CD14-positive monocyte (primary cell): ENCODE measurements around the gene GPC5. TPM values are rescaled to one million over a fixed set of nuclear protein-coding genes. Genes with fewer than 3 reads are reported as not detected.

ENCODE experiments used
- DNase-seq, 3 donors: peaks; one replicate each; pipeline ENCODE4 v3.0.0-alpha.2; 2011 to 2022
- H2AFZ ChIP-seq: 2 replicates; pipeline ENCODE4 v1.6.0; 2012; ENCODE audit warnings: mild to moderate bottlenecking, low read depth, low read length, inconsistent platforms; ENCODE audit not compliant: insufficient read depth, poor library complexity, severe bottlenecking
- H3K27ac ChIP-seq, 2 donors: 1 replicate in 1 of 2; 2 replicates in 1 of 2; pipeline ENCODE4 v1.5.1; 2012 to 2013; ENCODE audit warnings: low read length in 2 of 2, control low read depth in 1 of 2, inconsistent platforms in 1 of 2, low read depth in 1 of 2, mild to moderate bottlenecking in 1 of 2
- H3K27me3 ChIP-seq, 2 donors: one replicate each; pipeline versions ENCODE4 v1.6.0 to v1.6.1; 2011 to 2013; ENCODE audit warnings: low read length in 2 of 2; ENCODE audit not compliant: control insufficient read depth in 2 of 2, insufficient read depth in 2 of 2
- H3K36me3 ChIP-seq, 2 donors: replicated peaks in 1 of 2; 1 replicate in 1 of 2; 2 replicates in 1 of 2; pipeline versions ENCODE4 v1.5.1 to v1.6.1; 2012 to 2013; ENCODE audit warnings: low read length in 2 of 2, control low read depth in 1 of 2, inconsistent platforms in 1 of 2, mild to moderate bottlenecking in 1 of 2; ENCODE audit not compliant: insufficient read depth in 2 of 2, control insufficient read depth in 1 of 2
- H3K4me1 ChIP-seq, 2 donors: 1 replicate in 1 of 2; 2 replicates in 1 of 2; pipeline versions ENCODE4 v1.5.1 to v1.6.1; 2012 to 2013; ENCODE audit warnings: low read length in 2 of 2, control low read depth in 1 of 2, inconsistent platforms in 1 of 2, mild to moderate bottlenecking in 1 of 2, moderate library complexity in 1 of 2; ENCODE audit not compliant: insufficient read depth in 2 of 2, control insufficient read depth in 1 of 2
- H3K4me2 ChIP-seq: replicated peaks from 2 replicates; pipeline ENCODE3; 2012; ENCODE audit warnings: low read length, moderate library complexity, mild to moderate bottlenecking; ENCODE audit not compliant: poor library complexity, severe bottlenecking; ENCODE audit errors: extremely low read depth
- H3K4me3 ChIP-seq, 3 experiments: fragments of 200-600 bp in 1 of 3; sonication (generic) in 1 of 3; replicated peaks in 1 of 3; 1 replicate in 2 of 3; 2 replicates in 1 of 3; pipeline ENCODE4 v1.5.1; 2011 to 2013; ENCODE audit warnings: low read length in 3 of 3, mild to moderate bottlenecking in 3 of 3, control low read depth in 2 of 3, low read depth in 2 of 3, inconsistent platforms in 1 of 3, moderate library complexity in 1 of 3
- H3K79me2 ChIP-seq: 2 replicates; pipeline ENCODE4 v1.6.0; 2012; ENCODE audit warnings: mild to moderate bottlenecking, control low read depth, inconsistent platforms, low read length, moderate library complexity; ENCODE audit not compliant: insufficient read depth
- H3K9ac ChIP-seq: 2 replicates; pipeline ENCODE4 v1.6.0; 2017; ENCODE audit warnings: low read length, mild to moderate bottlenecking; ENCODE audit not compliant: insufficient read depth, poor library complexity, severe bottlenecking
- H3K9me3 ChIP-seq, 2 donors: replicated peaks in 1 of 2; 1 replicate in 1 of 2; 2 replicates in 1 of 2; pipeline versions ENCODE4 v1.5.1 to v1.6.1; 2012 to 2013; ENCODE audit warnings: low read length in 2 of 2, control low read depth in 1 of 2; ENCODE audit not compliant: control insufficient read depth in 1 of 2, insufficient read depth in 1 of 2
- H4K20me1 ChIP-seq: 2 replicates; pipeline ENCODE4 v1.6.0; 2012; ENCODE audit warnings: mild to moderate bottlenecking, low read length, control low read depth, moderate library complexity; ENCODE audit not compliant: insufficient read depth
- H3K27ac Mint-ChIP-seq, 7 donors: one replicate each; pipeline ENCODE4 v1.8.0; 2020; ENCODE audit warnings: mild to moderate bottlenecking in 7 of 7, mixed read lengths in 7 of 7, moderate library complexity in 6 of 7, inconsistent platforms in 2 of 7
- H3K27me3 Mint-ChIP-seq, 3 donors: one replicate each; pipeline ENCODE4 v1.8.0; 2021 to 2022; ENCODE audit warnings: low read depth in 3 of 3, mild to moderate bottlenecking in 3 of 3, mixed read lengths in 3 of 3, moderate library complexity in 3 of 3, inconsistent platforms in 1 of 3
- H3K36me3 Mint-ChIP-seq, 2 donors: one replicate each; pipeline ENCODE4 v1.8.0; 2020; ENCODE audit warnings: mixed read lengths in 2 of 2, inconsistent platforms in 1 of 2, mild to moderate bottlenecking in 1 of 2
- H3K4me1 Mint-ChIP-seq: one replicate; pipeline ENCODE4 v1.8.0; 2020; ENCODE audit warnings: mild to moderate bottlenecking, mixed read lengths
- H3K4me3 Mint-ChIP-seq, 2 donors: one replicate each; pipeline ENCODE4 v1.8.0; 2020; ENCODE audit warnings: mild to moderate bottlenecking in 2 of 2, mixed read lengths in 2 of 2, moderate library complexity in 1 of 2
- H3K9me3 Mint-ChIP-seq, 7 donors: one replicate each; pipeline ENCODE4 v1.8.0; 2020 to 2022; ENCODE audit warnings: mixed read lengths in 7 of 7, mild to moderate bottlenecking in 6 of 7, moderate library complexity in 6 of 7, inconsistent platforms in 2 of 7
- WGBS: methylation state at CpG from one replicate; pipeline ENCODE4 v1.1.5; 2013; ENCODE audit warnings: missing lambda C conversion rate; ENCODE audit not compliant: insufficient coverage; 5-methylcytosine and 5-hydroxymethylcytosine counted together
- intact Hi-C, 2 donors: fragments of 100-400 bp; cut with micrococcal nuclease; formaldehyde crosslinking; loops; one replicate each; pipeline versions ENCODE4 v1.15.0 to v1.15.1; 2023
- polyA plus RNA-seq, 3 donors: library from polyadenylated mRNA; depleted of rRNA in 1 of 3; unstranded in 2 of 3; stranded (reverse) in 1 of 3; fragments of 300-500 nt in 2 of 3; fragments of >200 nt in 1 of 3; fragmentation: Illumina TruSeq in 2 of 3; gene quantifications; 1 replicate in 2 of 3; 2 replicates in 1 of 3; pipeline ENCODE4 v1.2.3, GENCODE V29; 2012 to 2021
- TF ChIP-seq, protein P1 (sequence below): fragments of 200-600 bp; IDR thresholded peaks from one replicate; pipeline ENCODE4 v1.8.0; 2022; ENCODE audit warnings: antibody characterized with exemption, mild to moderate bottlenecking

Gene GPC5
- polyA plus RNA-seq, 3 donors = not detected

DNA sequence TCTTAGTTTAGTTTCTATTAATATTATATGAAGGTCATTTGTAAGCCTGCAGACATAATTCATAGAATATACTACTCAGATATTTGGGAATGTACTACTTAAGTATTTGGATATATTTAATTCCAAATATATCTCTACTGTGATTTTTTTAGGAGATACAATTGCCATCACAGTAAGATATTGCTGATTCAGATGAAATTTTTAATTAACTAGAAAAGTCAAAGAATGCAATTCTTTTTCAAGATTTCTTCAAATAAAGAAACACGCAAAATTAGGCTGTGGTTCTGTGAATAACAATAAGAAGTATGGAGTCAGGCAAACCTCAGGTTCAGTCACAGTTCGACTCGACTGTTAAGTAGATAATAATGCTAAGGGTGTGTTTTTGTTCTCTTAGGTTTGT is 1277.8 kb downstream of the GPC5 start:
- Histone ChIP-seq H3K9me3 (peaks cover 5 to 6% of the 10 kb centered on the region in 2 donors), H3K36me3 (no peaks in the 10 kb centered on the region), H2AFZ (no peak overlapping the region), H3K27me3 (no peaks in the 10 kb centered on the region), H3K9ac (no peak overlapping the region), H3K79me2 (no peaks in the 10 kb centered on the region), H3K27ac (no peak overlapping the region), H3K4me3 (no peak overlapping the region), H3K4me1 (no peaks in the 10 kb centered on the region), H3K4me2 (no peak overlapping the region), H4K20me1 (no peaks in the 10 kb centered on the region)
- Mint-ChIP-seq H3K9me3 (peaks cover 2 to 14% (median 6%) of the 10 kb centered on the region in 7 donors), H3K4me1 (no peaks in the 10 kb centered on the region), H3K27ac (no peak overlapping the region), H3K4me3 (no peak overlapping the region), H3K36me3 (no peaks in the 10 kb centered on the region), H3K27me3 (no peaks in the 10 kb centered on the region)
- intact Hi-C loops = no loop called here
- no CpG with 5 or more reads among the region's 3 CpGs for WGBS
- no peak for DNase-seq
- TF ChIP-seq, protein P1, sequence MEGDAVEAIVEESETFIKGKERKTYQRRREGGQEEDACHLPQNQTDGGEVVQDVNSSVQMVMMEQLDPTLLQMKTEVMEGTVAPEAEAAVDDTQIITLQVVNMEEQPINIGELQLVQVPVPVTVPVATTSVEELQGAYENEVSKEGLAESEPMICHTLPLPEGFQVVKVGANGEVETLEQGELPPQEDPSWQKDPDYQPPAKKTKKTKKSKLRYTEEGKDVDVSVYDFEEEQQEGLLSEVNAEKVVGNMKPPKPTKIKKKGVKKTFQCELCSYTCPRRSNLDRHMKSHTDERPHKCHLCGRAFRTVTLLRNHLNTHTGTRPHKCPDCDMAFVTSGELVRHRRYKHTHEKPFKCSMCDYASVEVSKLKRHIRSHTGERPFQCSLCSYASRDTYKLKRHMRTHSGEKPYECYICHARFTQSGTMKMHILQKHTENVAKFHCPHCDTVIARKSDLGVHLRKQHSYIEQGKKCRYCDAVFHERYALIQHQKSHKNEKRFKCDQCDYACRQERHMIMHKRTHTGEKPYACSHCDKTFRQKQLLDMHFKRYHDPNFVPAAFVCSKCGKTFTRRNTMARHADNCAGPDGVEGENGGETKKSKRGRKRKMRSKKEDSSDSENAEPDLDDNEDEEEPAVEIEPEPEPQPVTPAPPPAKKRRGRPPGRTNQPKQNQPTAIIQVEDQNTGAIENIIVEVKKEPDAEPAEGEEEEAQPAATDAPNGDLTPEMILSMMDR = no peak

DNA sequence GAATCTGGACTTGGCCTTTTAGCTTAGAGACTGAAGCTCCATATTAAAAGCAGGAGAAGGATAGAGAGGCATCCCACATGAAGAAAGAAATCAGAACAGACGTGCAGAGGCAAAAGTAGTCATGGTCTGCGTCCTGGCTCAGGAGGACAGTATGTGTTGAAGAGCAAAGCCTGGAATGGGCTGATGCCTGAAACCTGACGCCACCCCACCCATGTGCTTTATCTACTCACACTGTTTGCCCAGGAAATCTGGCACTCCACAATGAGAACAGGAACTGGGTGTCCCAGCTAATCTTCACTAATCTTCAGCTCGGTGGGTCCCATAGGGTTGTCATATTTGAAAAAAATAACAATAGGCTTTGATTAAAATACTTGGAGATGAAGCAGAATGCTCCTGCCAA is 1279.2 kb downstream of the GPC5 start:
- no peak overlapping the region for H3K4me3 Mint-ChIP-seq

More for the DNA sequence above, 1279.2 kb downstream of the GPC5 start:
- Mint-ChIP-seq H3K4me1 (no peaks in the 10 kb centered on the region), H3K27ac (no peak overlapping the region), H3K36me3 (no peaks in the 10 kb centered on the region), H3K27me3 (no peaks in the 10 kb centered on the region), H3K9me3 (peaks cover 2 to 14% (median 6%) of the 10 kb centered on the region in 7 donors)
- TF ChIP-seq, protein P1 = no peak
- Histone ChIP-seq H3K79me2 (no peaks in the 10 kb centered on the region), H3K27ac (no peak overlapping the region), H3K9me3 (peaks cover 5 to 6% of the 10 kb centered on the region in 2 donors), H3K9ac (no peak overlapping the region), H3K4me1 (no peaks in the 10 kb centered on the region), H3K4me2 (no peak overlapping the region), H3K27me3 (no peaks in the 10 kb centered on the region), H4K20me1 (no peaks in the 10 kb centered on the region), H3K36me3 (no peaks in the 10 kb centered on the region), H2AFZ (no peak overlapping the region), H3K4me3 (no peak overlapping the region)
- no peak for DNase-seq
- intact Hi-C loops = no loop called here
- WGBS = 67% methylated on average over 2 of the region's 4 CpGs
